Parathyroid adenoma (tissue), 2 donors: ENCODE measurements around the gene TMEM192.
A peak's percentile ranks its signal among the peaks of the same experiment; 100 is the strongest.

ENCODE experiments used
- H2AFZ ChIP-seq: fragments of 300-600 bp; sonication (generic); one replicate; pipeline ENCODE4 v1.7.0; 2017; ENCODE audit warnings: antibody characterized with exemption, mild to moderate bottlenecking
- H3K27ac ChIP-seq: fragments of 300-600 bp; sonication (generic); one replicate; pipeline ENCODE4 v1.7.0; 2017
- H3K27me3 ChIP-seq: fragments of 300-600 bp; sonication (generic); one replicate; pipeline ENCODE4 v1.7.0; 2017; ENCODE audit warnings: low read length; ENCODE audit not compliant: control insufficient read depth, insufficient read depth
- H3K36me3 ChIP-seq: fragments of 300-600 bp; sonication (generic); one replicate; pipeline ENCODE4 v1.7.0; 2017; ENCODE audit warnings: low read length; ENCODE audit not compliant: control insufficient read depth, insufficient read depth
- H3K4me1 ChIP-seq: fragments of 300-600 bp; sonication (generic); one replicate; pipeline ENCODE4 v1.7.0; 2017; ENCODE audit warnings: control low read depth
- H3K4me2 ChIP-seq: fragments of 300-600 bp; sonication (generic); one replicate; pipeline ENCODE4 v1.7.0; 2017; ENCODE audit warnings: low read length
- H3K4me3 ChIP-seq: fragments of 300-600 bp; sonication (generic); one replicate; pipeline ENCODE4 v1.7.0; 2017; ENCODE audit warnings: low read depth, low read length
- H3K79me2 ChIP-seq: fragments of 300-600 bp; sonication (generic); one replicate; pipeline ENCODE4 v1.7.0; 2017; ENCODE audit warnings: control low read depth
- H3K9ac ChIP-seq: fragments of 300-600 bp; sonication (generic); one replicate; pipeline ENCODE4 v1.7.0; 2017; ENCODE audit warnings: mild to moderate bottlenecking
- H3K9me3 ChIP-seq: fragments of 300-600 bp; sonication (generic); one replicate; pipeline ENCODE4 v1.7.0; 2017; ENCODE audit warnings: low read length; ENCODE audit not compliant: control insufficient read depth
- TF ChIP-seq, protein P1 (sequence below): fragments of 300-600 bp; sonication (generic); IDR thresholded peaks from one replicate; pipeline ENCODE4 v1.7.0; 2017; ENCODE audit warnings: antibody characterized with exemption, mild to moderate bottlenecking
- donor health status: primary hyperparathyroidism.

The TMEM192 gene

DNA sequence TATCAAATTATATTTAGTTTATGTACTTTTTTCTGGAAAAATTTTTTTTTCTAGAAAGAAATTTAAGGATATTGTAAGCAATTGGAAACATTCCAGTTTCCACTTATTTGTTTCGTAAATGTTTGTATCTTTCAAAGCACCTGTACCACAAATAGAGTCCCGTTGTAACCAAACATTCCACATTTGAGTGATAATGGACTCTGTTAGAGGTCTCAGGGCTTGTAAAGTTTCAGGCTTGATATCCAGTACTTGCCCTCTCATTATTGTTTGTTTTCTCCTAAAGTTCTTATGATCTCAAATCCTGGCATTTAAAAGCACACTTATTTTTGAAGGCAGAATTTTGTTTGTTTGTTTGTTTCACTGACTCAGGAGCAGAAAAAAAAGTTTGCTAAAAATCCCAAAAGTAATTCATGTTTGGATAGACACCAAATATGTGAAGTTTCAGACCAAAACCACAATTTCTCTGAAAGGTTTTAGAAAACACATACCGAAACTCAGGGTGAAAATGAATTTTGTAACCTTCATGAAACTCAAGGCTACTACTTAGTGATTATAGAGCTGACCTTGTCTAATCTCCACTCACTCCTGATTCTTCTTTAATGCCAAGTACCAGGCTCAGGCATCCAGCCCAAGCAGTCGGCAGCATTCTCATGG, 5.7 kb upstream of the TMEM192 start:
- H2AFZ ChIP-seq: no peak overlapping the region
- no peaks in the 10 kb centered on the region for H3K79me2 ChIP-seq
- no peak overlapping the region for H3K4me2 ChIP-seq
- H3K27ac ChIP-seq: no peak overlapping the region
- no peaks in the 10 kb centered on the region for H3K9me3 ChIP-seq
- TF ChIP-seq, protein P1, sequence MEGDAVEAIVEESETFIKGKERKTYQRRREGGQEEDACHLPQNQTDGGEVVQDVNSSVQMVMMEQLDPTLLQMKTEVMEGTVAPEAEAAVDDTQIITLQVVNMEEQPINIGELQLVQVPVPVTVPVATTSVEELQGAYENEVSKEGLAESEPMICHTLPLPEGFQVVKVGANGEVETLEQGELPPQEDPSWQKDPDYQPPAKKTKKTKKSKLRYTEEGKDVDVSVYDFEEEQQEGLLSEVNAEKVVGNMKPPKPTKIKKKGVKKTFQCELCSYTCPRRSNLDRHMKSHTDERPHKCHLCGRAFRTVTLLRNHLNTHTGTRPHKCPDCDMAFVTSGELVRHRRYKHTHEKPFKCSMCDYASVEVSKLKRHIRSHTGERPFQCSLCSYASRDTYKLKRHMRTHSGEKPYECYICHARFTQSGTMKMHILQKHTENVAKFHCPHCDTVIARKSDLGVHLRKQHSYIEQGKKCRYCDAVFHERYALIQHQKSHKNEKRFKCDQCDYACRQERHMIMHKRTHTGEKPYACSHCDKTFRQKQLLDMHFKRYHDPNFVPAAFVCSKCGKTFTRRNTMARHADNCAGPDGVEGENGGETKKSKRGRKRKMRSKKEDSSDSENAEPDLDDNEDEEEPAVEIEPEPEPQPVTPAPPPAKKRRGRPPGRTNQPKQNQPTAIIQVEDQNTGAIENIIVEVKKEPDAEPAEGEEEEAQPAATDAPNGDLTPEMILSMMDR: no peak
- no peak overlapping the region for H3K4me3 ChIP-seq
- no peaks in the 10 kb centered on the region for H3K36me3 ChIP-seq
- H3K9ac ChIP-seq: no peak overlapping the region
- no peaks in the 10 kb centered on the region for H3K27me3 ChIP-seq
- H3K4me1 ChIP-seq: no peaks in the 10 kb centered on the region

DNA sequence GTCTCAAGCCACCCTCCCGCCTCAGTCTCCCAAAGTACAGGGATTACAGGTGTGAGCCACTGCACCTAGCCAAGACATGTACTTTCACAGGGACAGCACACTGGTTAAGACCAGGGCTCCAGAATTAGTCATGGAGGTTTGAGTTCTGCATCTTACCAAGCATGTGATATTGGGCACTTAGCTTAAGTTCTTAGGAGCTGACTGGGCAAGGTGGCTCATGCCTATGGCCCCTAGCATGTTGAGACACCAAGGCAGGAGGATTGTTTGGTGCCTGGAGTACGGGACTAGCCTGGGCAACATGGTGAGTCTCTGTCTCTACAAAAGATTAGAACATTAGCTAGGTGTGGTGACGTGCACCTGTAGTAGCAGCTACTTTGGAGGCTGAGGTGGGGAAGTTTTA, 2.6 kb upstream of the TMEM192 start:
- TF ChIP-seq, protein P1: no peak
- Histone ChIP-seq H3K9ac (no peak overlapping the region), H3K27me3 (no peaks in the 10 kb centered on the region), H2AFZ (no peak overlapping the region), H3K4me1 (no peaks in the 10 kb centered on the region), H3K4me3 (no peak overlapping the region), H3K27ac (no peak overlapping the region), H3K9me3 (no peaks in the 10 kb centered on the region), H3K4me2 (no peak overlapping the region), H3K79me2 (no peaks in the 10 kb centered on the region), H3K36me3 (no peaks in the 10 kb centered on the region)

DNA sequence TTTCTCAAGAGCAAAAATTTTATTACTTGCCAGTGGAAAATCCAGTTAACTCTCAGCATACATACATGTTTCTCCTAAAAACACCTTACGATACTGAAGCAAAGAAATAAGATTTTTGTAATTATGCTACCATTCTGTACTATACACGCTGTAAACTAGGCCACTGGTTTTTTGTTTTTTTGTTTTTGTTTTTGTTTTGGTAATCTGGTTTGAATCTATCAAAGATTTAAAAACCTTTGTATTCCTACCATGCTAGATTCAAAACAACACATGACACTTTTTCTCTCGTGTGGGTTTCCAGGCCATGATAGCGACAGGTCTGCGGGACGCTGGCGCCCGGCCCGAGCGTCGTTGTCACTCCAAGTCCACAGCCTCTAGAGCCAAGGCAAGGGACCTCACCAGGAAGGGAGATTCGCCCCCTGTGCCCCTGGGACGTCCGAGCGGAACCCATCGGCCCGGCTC, 723 bp downstream of the TMEM192 start:
- Histone ChIP-seq H2AFZ (peak overlapping the region; percentile 97), H3K27me3 (no peaks in the 10 kb centered on the region), H3K4me3 (peak overlapping the region; percentile 87), H3K9ac (peak overlapping the region; percentile 67), H3K79me2 (no peaks in the 10 kb centered on the region), H3K9me3 (no peaks in the 10 kb centered on the region), H3K36me3 (no peaks in the 10 kb centered on the region), H3K4me2 (peak overlapping the region; percentile 96), H3K4me1 (no peaks in the 10 kb centered on the region), H3K27ac (peak overlapping the region; percentile 92)
- TF ChIP-seq, protein P1: no peak

DNA sequence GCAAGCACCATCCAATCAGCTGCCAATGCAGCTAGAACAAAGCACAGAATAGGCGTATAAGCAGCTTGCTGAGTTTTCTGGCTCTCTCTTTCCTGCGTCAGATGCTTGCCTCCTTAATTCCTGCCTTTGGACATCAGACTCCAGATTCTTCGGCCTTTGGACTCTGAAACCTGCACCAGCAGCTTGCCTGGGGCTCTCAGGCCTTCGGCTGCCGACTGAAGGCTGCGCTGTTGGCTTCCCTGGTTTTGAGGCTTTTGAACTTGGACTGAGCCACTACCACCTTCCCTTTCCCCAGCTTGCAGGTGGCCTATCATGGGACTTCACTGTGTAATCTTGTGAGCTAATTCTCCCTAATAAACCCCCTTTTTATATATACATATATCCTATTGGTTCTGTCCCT, 6.1 kb downstream of the TMEM192 start:
- H3K9me3 ChIP-seq: no peaks in the 10 kb centered on the region
- H3K27ac ChIP-seq: no peak overlapping the region
- no peaks in the 10 kb centered on the region for H3K4me1 ChIP-seq

More for the DNA sequence above, 6.1 kb downstream of the TMEM192 start:
- no peak overlapping the region for H3K4me3 ChIP-seq
- H3K4me2 ChIP-seq: no peak overlapping the region
- H2AFZ ChIP-seq: no peak overlapping the region
- H3K36me3 ChIP-seq: no peaks in the 10 kb centered on the region
- no peaks in the 10 kb centered on the region for H3K27me3 ChIP-seq
- no peak overlapping the region for H3K9ac ChIP-seq
- TF ChIP-seq, protein P1: no peak
- H3K79me2 ChIP-seq: no peaks in the 10 kb centered on the region
